Spleen (tissue), 11 donors: Measurements from ENCODE around the gene SUSD2. TPM values are rescaled to one million over a fixed set of nuclear protein-coding genes. Genes with fewer than 3 reads are reported as not detected.

Experiments used
- DNase-seq: peaks from one replicate; pipeline ENCODE4 v3.0.0-alpha.2; 2020
- H3K27ac ChIP-seq, 8 donors: fragments of 200-600 bp; sonication (generic) in 7 of 8; 1 replicate in 4 of 8; 2 replicates in 4 of 8; pipeline versions ENCODE4 v1.5.0 to v1.8.0; 2016 to 2021; ENCODE audit warnings: inconsistent platforms in 4 of 8, mild to moderate bottlenecking in 4 of 8, moderate library complexity in 1 of 8
- H3K27me3 ChIP-seq, 7 donors: fragments of 200-600 bp; sonication (generic) in 6 of 7; replicated peaks in 1 of 7; 1 replicate in 4 of 7; 2 replicates in 3 of 7; pipeline versions ENCODE4 v1.5.0 to v1.8.0; 2016 to 2021; ENCODE audit warnings: inconsistent platforms in 3 of 7, mild to moderate bottlenecking in 1 of 7
- H3K36me3 ChIP-seq, 6 donors: fragments of 200-600 bp; sonication (generic) in 5 of 6; 1 replicate in 4 of 6; 2 replicates in 2 of 6; pipeline versions ENCODE4 v1.5.0 to v1.8.0; 2016 to 2021; ENCODE audit warnings: inconsistent platforms in 2 of 6
- H3K4me1 ChIP-seq, 6 donors: fragments of 200-600 bp; sonication (generic) in 5 of 6; 1 replicate in 3 of 6; 2 replicates in 3 of 6; pipeline versions ENCODE4 v1.5.0 to v1.8.0; 2016 to 2021; ENCODE audit warnings: inconsistent platforms in 3 of 6
- H3K4me3 ChIP-seq, 8 donors: fragments of 200-600 bp; sonication (generic) in 7 of 8; 1 replicate in 4 of 8; 2 replicates in 4 of 8; pipeline versions ENCODE4 v1.5.0 to v1.8.0; 2016 to 2021; ENCODE audit warnings: inconsistent platforms in 4 of 8, mild to moderate bottlenecking in 4 of 8, moderate library complexity in 2 of 8
- H3K9me3 ChIP-seq, 8 donors: fragments of 200-600 bp; sonication (generic) in 7 of 8; 1 replicate in 4 of 8; 2 replicates in 4 of 8; pipeline versions ENCODE4 v1.5.0 to v1.8.0; 2016 to 2021; ENCODE audit warnings: inconsistent platforms in 4 of 8
- CTCF ChIP-seq, 11 experiments: fragments of 200-600 bp in 7 of 11; fragments of 450-650 bp in 4 of 11; sonication (generic) in 4 of 11; IDR thresholded peaks in 8 of 11; conservative IDR thresholded peaks in 3 of 11; 1 replicate in 7 of 11; 2 replicates in 4 of 11; pipeline versions ENCODE4 v1.4.0 to v1.8.0; 2016 to 2021; ENCODE audit warnings: antibody characterized with exemption in 11 of 11, inconsistent platforms in 4 of 11, mild to moderate bottlenecking in 1 of 11
- POLR2A ChIP-seq, 3 donors: fragments of 450-650 bp; IDR thresholded peaks; one replicate each; pipeline ENCODE4 v1.5.1; 2017; ENCODE audit warnings: antibody characterized with exemption in 3 of 3, mild to moderate bottlenecking in 1 of 3
- POLR2AphosphoS5 ChIP-seq, 3 donors: sonication (generic); formaldehyde crosslinking; IDR thresholded peaks; one replicate each; pipeline ENCODE4 v1.5.1; 2017; ENCODE audit warnings: antibody characterized with exemption in 3 of 3
- WGBS, 5 donors: extraction: QIAGEN DNeasy Blood & Tissue Kit in 3 of 5; methylation state at CpG; one replicate each; pipeline versions ENCODE4 v1.1.5 to v1.1.7; 2013 to 2018; 5-methylcytosine and 5-hydroxymethylcytosine counted together
- intact Hi-C: fragments of 100-400 bp; cut with DNase I; formaldehyde crosslinking; loops from one replicate; pipeline ENCODE4 v1.15.0; 2023; ENCODE audit warnings: low total_unique reads
- polyA plus RNA-seq, 3 donors: library from polyadenylated mRNA; stranded (reverse); fragments of 200-250 nt; gene quantifications; one replicate each; pipeline ENCODE4 v1.2.1, GENCODE V29; 2013
- total RNA-seq, 7 donors: library from RNA; depleted of rRNA in 3 of 7; stranded (reverse); fragments of >200 nt in 3 of 7; fragmentation: NEBNext Ultra II Directional in 4 of 7; extraction: Animal tissue kit (Norgen Biotek cat#: 25700) in 4 of 7; gene quantifications; one replicate each; pipeline versions ENCODE4 v1.1.0 to v1.2.1, GENCODE V29; 2016 to 2021
- donor health status: healthy with polysubstance abuse.
- donor health status: DM: no; HTN: no; CAD: no; lungs with moderate emphysema.
- donor health status: DM: no; HTN: no; CAD: no.
- donor health status: Bipolar disorder and iron deficiency.
- donor health status: healthy.
- donor health status: DM: no; HTN: no; CAD: no.
- donor health status: DM: yes; HTN: yes; CAD: no.

The SUSD2 gene
- total and polyA plus RNA-seq, 10 donors = 1.4 to 9.0 (median 3.4) TPM

- Histone ChIP-seq H3K9me3 (no peaks in the 10 kb centered on the region), H3K4me1 (peaks cover 31 to 86% (median 53%) of the 10 kb centered on the region in 6 donors), H3K36me3 (peaks cover 0 to 35% (median 2%) of the 10 kb centered on the region in 6 donors), H3K27me3 (no peaks in the 10 kb centered on the region), H3K4me3 (no peak overlapping the region), H3K27ac (peak overlapping the region in 2 of 8 donors; percentile 62 to 68)
- no peak for DNase-seq
- TF ChIP-seq POLR2A (IDR thresholded peaks at IDR 0.05) (no peak), CTCF (IDR thresholded peaks at IDR 0.05 in 8 of 11, conservative IDR thresholded peaks at IDR 0.05 in 3 of 11) (no peak), POLR2AphosphoS5 (IDR thresholded peaks at IDR 0.05) (no peak)
- 85 to 95% (median 92%) methylated on average over 2 of the region's 2 CpGs for WGBS, 5 donors
- intact Hi-C loops = no loop called here
Measured at GRCh38 chr22:24142241-24142640, 39.0 kb upstream of the SUSD2 start.

GRCh38 chr22:24142831-24143230 is 38.5 kb upstream of the SUSD2 start:
- no peak for TF ChIP-seq CTCF (IDR thresholded peaks at IDR 0.05 in 8 of 11, conservative IDR thresholded peaks at IDR 0.05 in 3 of 11)
- no peak for TF ChIP-seq POLR2AphosphoS5 (IDR thresholded peaks at IDR 0.05)
- Histone ChIP-seq H3K4me1 (peaks cover 31 to 86% (median 59%) of the 10 kb centered on the region in 6 donors), H3K4me3 (no peak overlapping the region), H3K27me3 (no peaks in the 10 kb centered on the region), H3K36me3 (peaks cover 0 to 29% (median 2%) of the 10 kb centered on the region in 6 donors), H3K27ac (peak overlapping the region in 2 of 8 donors; percentile 62 to 85), H3K9me3 (no peaks in the 10 kb centered on the region)
- intact Hi-C loops = no loop called here
- WGBS, 5 donors = 88 to 97% (median 96%) methylated on average over 3 of the region's 3 CpGs
- no peak for DNase-seq

GRCh38 chr22:24144056-24144777 is 37.1 kb upstream of the SUSD2 start:
- peaks cover 31 to 98% (median 66%) of the 10 kb centered on the region in 6 donors for H3K4me1 ChIP-seq
- intact Hi-C loops = no loop called here
- peaks cover 0 to 18% (median 2%) of the 10 kb centered on the region in 6 donors for H3K36me3 ChIP-seq
- WGBS, 5 donors = 67 to 85% (median 69%) methylated on average over 1 of the region's 1 CpG
- no peaks in the 10 kb centered on the region for H3K27me3 ChIP-seq
- no peaks in the 10 kb centered on the region for H3K9me3 ChIP-seq
- H3K27ac ChIP-seq = peak overlapping the region in 4 of 8 donors; percentile 79 to 88 (median 84)
- no peak for DNase-seq
- H3K4me3 ChIP-seq = no peak overlapping the region
- TF ChIP-seq POLR2A (IDR thresholded peaks at IDR 0.05) (no peak), POLR2AphosphoS5 (IDR thresholded peaks at IDR 0.05) (no peak)

GRCh38 chr22:24144778-24145085 is 36.6 kb upstream of the SUSD2 start:
- DNase-seq = no peak
- Histone ChIP-seq H3K27me3 (no peaks in the 10 kb centered on the region), H3K27ac (peak overlapping the region in 4 of 8 donors; percentile 79 to 88 (median 84)), H3K36me3 (peaks cover 0 to 18% (median 2%) of the 10 kb centered on the region in 6 donors), H3K9me3 (no peaks in the 10 kb centered on the region), H3K4me3 (no peak overlapping the region), H3K4me1 (peaks cover 31 to 94% (median 66%) of the 10 kb centered on the region in 6 donors)
- TF ChIP-seq POLR2AphosphoS5 (IDR thresholded peaks at IDR 0.05) = no peak
- no peak for TF ChIP-seq CTCF (IDR thresholded peaks at IDR 0.05 in 8 of 11, conservative IDR thresholded peaks at IDR 0.05 in 3 of 11)
- TF ChIP-seq POLR2A (IDR thresholded peaks at IDR 0.05) = no peak
- 50 to 73% (median 63%) methylated on average over 2 of the region's 2 CpGs for WGBS, 5 donors
- intact Hi-C loops = no loop called here
